B cell (primary cell): ENCODE measurements around the gene JAG2. TPM values are rescaled to one million over a fixed set of nuclear protein-coding genes. Genes with fewer than 3 reads are reported as not detected.

ENCODE experiments used
- ATAC-seq: fragments of 200-7000 bp; cut with Tn5 transposase; one replicate; pipeline ENCODE4 v1.10.0; 2021; ENCODE audit warnings: low read depth, mild to moderate bottlenecking, moderate number of reproducible peaks, moderate library complexity
- CTCF ChIA-PET: fragments of 350-600 bp; sonication (Branson Sonifier 250); formaldehyde crosslinking; loops from one replicate; lab custom pipeline; 2021; ENCODE audit warnings: antibody characterized with exemption, inconsistent platforms; lab: Charles Lee
- POLR2A ChIA-PET: fragments of 350-600 bp; sonication (Branson Sonifier 250); formaldehyde crosslinking; loops from one replicate; lab custom pipeline; 2021; ENCODE audit warnings: antibody characterized with exemption; lab: Charles Lee
- DNase-seq: peaks from one replicate; pipeline ENCODE4 v3.0.0; 2013
- H2AFZ ChIP-seq: 2 replicates; pipeline ENCODE4 v1.6.1; 2012; ENCODE audit warnings: mild to moderate bottlenecking, low read depth, low read length; ENCODE audit not compliant: insufficient read depth, poor library complexity, severe bottlenecking
- H3K27ac ChIP-seq, 2 donors: 1 replicate in 1 of 2; 2 replicates in 1 of 2; pipeline ENCODE4 v1.5.1; 2012 to 2013; ENCODE audit warnings: low read length in 2 of 2, mild to moderate bottlenecking in 2 of 2, moderate library complexity in 1 of 2
- H3K27me3 ChIP-seq, 4 experiments: fragments of 200-600 bp in 1 of 4; sonication (generic) in 1 of 4; replicated peaks in 1 of 4; 1 replicate in 2 of 4; 2 replicates in 2 of 4; pipeline versions ENCODE4 v1.6.1 to v1.7.0; 2013 to 2016; ENCODE audit warnings: low read length in 3 of 4, mild to moderate bottlenecking in 2 of 4, mixed read lengths in 1 of 4, moderate library complexity in 1 of 4; ENCODE audit not compliant: insufficient read depth in 4 of 4, control insufficient read depth in 3 of 4; ENCODE audit errors: control extremely low read depth in 1 of 4
- H3K36me3 ChIP-seq, 2 experiments: replicated peaks in 1 of 2; 1 replicate in 1 of 2; 2 replicates in 1 of 2; pipeline versions ENCODE4 v1.6.1 to v1.7.1; 2013; ENCODE audit warnings: low read length in 1 of 2; ENCODE audit not compliant: insufficient read depth in 2 of 2, control insufficient read depth in 1 of 2; ENCODE audit errors: control extremely low read depth in 1 of 2, extremely low read depth in 1 of 2
- H3K4me1 ChIP-seq, 2 donors: fragments of 200-600 bp in 1 of 2; sonication (generic) in 1 of 2; 1 replicate in 1 of 2; 2 replicates in 1 of 2; pipeline versions ENCODE4 v1.5.1 to v1.6.1; 2013 to 2017; ENCODE audit warnings: low read length in 2 of 2; ENCODE audit not compliant: control insufficient read depth in 2 of 2, insufficient read depth in 2 of 2
- H3K4me2 ChIP-seq: replicated peaks from 2 replicates; pipeline ENCODE3; 2012; ENCODE audit warnings: mild to moderate bottlenecking, low read depth, low read length; ENCODE audit not compliant: poor library complexity, severe bottlenecking
- H3K4me3 ChIP-seq, 5 experiments: fragments of 200-600 bp in 1 of 5; sonication (generic) in 1 of 5; 1 replicate in 3 of 5; 2 replicates in 2 of 5; pipeline versions ENCODE4 v1.5.1 to v1.7.0; 2011 to 2016; ENCODE audit warnings: low read length in 4 of 5, mild to moderate bottlenecking in 4 of 5, low read depth in 2 of 5, control low read depth in 1 of 5, moderate library complexity in 1 of 5; ENCODE audit not compliant: insufficient read depth in 1 of 5; ENCODE audit errors: control extremely low read depth in 1 of 5, extremely low read depth in 1 of 5
- H3K79me2 ChIP-seq: fragments of 200-600 bp; sonication (generic); one replicate; pipeline ENCODE4 v1.6.0; 2016; ENCODE audit warnings: low read length; ENCODE audit not compliant: control insufficient read depth, insufficient read depth
- H3K9ac ChIP-seq: fragments of 200-600 bp; sonication (generic); 2 replicates; pipeline ENCODE4 v1.6.1; 2017; ENCODE audit warnings: mild to moderate bottlenecking, low read length, moderate library complexity
- H3K9me3 ChIP-seq, 3 donors: one replicate each; pipeline versions ENCODE4 v1.6.1 to v1.7.1; 2013; ENCODE audit warnings: low read length in 2 of 3; ENCODE audit not compliant: control insufficient read depth in 2 of 3, insufficient read depth in 1 of 3; ENCODE audit errors: control extremely low read depth in 1 of 3
- H4K20me1 ChIP-seq: 2 replicates; pipeline ENCODE4 v1.6.0; 2012; ENCODE audit warnings: mild to moderate bottlenecking, low read length; ENCODE audit not compliant: insufficient read depth, control insufficient read depth, poor library complexity, severe bottlenecking
- H3K27ac Mint-ChIP-seq: one replicate; pipeline ENCODE4 v1.8.0; 2021; ENCODE audit warnings: mixed read lengths
- H3K27me3 Mint-ChIP-seq: one replicate; pipeline ENCODE4 v1.8.0; 2021; ENCODE audit warnings: mixed read lengths
- H3K4me1 Mint-ChIP-seq: one replicate; pipeline ENCODE4 v1.8.0; 2021; ENCODE audit warnings: mixed read lengths
- H3K4me3 Mint-ChIP-seq: one replicate; pipeline ENCODE4 v1.8.0; 2021; ENCODE audit warnings: mixed read lengths
- H3K9me3 Mint-ChIP-seq: one replicate; pipeline ENCODE4 v1.8.0; 2022; ENCODE audit warnings: mixed read lengths; ENCODE audit not compliant: insufficient read depth
- EZH2 ChIP-seq: IDR thresholded peaks from 2 replicates; pipeline ENCODE4 v1.6.1; 2012; ENCODE audit warnings: borderline replicate concordance, low read depth, mild to moderate bottlenecking, moderate library complexity, low read length; ENCODE audit not compliant: insufficient read depth, poor library complexity, severe bottlenecking
- WGBS: methylation state at CpG from one replicate; pipeline ENCODE4 v1.1.5; 2013; ENCODE audit warnings: missing lambda C conversion rate; ENCODE audit not compliant: insufficient coverage; 5-methylcytosine and 5-hydroxymethylcytosine counted together
- intact Hi-C: fragments of 100-400 bp; cut with micrococcal nuclease; formaldehyde crosslinking; loops from one replicate; pipeline ENCODE4 v1.10.0; 2022
- polyA plus RNA-seq: library from polyadenylated mRNA; depleted of rRNA; stranded (reverse); fragments of >200 nt; gene quantifications from 2 replicates; pipeline ENCODE4 v1.2.3, GENCODE V29; 2012
- total RNA-seq, 2 donors: library from RNA; stranded (reverse); fragments of 120-200 nt in 1 of 2; gene quantifications; 1 replicate in 1 of 2; 2 replicates in 1 of 2; pipeline versions ENCODE4 v1.2.3 to v1.2.4, GENCODE V29; 2013 to 2022
- TF ChIP-seq, protein P1 (sequence below): fragments of 200-600 bp; IDR thresholded peaks from one replicate; pipeline ENCODE4 v1.8.0; 2022; ENCODE audit warnings: antibody characterized with exemption, mild to moderate bottlenecking

The JAG2 gene
- total and polyA plus RNA-seq, 2 donors (not counting 1 experiment from before 2014, with no cell fraction given): 0.27 to 0.34 TPM

DNA sequence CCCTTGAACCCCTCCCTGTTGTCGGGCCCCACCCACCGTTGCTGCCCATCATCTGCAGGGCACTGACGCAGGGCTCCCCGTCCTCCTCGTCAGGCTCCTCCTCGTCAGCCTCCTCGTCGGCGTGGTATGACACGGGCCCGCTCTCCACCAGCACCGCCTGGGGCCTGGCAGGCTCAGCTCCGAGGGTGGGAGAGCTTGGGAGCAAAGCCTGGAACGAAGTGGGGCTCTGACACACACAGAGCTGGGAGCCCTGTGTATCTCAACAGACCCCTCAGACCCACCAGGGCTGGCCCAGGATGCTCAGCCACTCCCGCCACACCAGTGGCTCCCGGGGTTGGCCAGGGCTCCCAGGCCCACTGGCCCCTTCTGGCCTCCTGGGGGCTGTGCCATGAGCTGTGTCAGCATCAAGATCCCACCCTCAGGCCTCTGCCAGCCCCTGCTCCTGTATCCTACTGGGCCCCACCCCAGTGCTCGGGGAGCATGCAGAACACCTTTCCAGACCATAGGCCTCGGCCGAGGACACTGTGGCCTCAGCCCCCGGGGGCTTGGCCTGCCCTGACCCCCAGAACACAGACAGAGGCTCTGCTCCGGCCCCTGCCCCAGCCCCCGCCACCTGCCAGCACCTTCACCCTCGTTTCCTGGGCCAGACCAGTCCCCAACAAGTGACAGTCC, 42.6 kb upstream of the JAG2 start:
- Histone ChIP-seq H3K27ac (no peak overlapping the region), H3K4me2 (no peak overlapping the region), H3K4me3 (no peak overlapping the region), H3K9me3 (peaks cover 0 to 6% (median 0%) of the 10 kb centered on the region in 3 donors), H2AFZ (no peak overlapping the region), H3K79me2 (peaks cover 2% of the 10 kb centered on the region), H3K4me1 (no peaks in the 10 kb centered on the region), H3K27me3 (no peaks in the 10 kb centered on the region), H4K20me1 (peaks cover 14% of the 10 kb centered on the region), H3K36me3 (peaks cover 2 to 19% of the 10 kb centered on the region in 2 experiments), H3K9ac (no peak overlapping the region)
- intact Hi-C loops: no loop called here
- no peaks in the 10 kb centered on the region for H3K9me3 Mint-ChIP-seq
- H3K4me3 Mint-ChIP-seq: no peak overlapping the region
- CTCF ChIA-PET: interaction anchor here (1.6 kb wide), 1 partner anchor 140 kb away, joined by 3 read pairs; no protein-coding TSS in a partner anchor
- whole genome bisulfite sequencing: 95% methylated on average over 23 of the region's 23 CpGs
- no peak for TF ChIP-seq EZH2
- TF ChIP-seq, protein P1, sequence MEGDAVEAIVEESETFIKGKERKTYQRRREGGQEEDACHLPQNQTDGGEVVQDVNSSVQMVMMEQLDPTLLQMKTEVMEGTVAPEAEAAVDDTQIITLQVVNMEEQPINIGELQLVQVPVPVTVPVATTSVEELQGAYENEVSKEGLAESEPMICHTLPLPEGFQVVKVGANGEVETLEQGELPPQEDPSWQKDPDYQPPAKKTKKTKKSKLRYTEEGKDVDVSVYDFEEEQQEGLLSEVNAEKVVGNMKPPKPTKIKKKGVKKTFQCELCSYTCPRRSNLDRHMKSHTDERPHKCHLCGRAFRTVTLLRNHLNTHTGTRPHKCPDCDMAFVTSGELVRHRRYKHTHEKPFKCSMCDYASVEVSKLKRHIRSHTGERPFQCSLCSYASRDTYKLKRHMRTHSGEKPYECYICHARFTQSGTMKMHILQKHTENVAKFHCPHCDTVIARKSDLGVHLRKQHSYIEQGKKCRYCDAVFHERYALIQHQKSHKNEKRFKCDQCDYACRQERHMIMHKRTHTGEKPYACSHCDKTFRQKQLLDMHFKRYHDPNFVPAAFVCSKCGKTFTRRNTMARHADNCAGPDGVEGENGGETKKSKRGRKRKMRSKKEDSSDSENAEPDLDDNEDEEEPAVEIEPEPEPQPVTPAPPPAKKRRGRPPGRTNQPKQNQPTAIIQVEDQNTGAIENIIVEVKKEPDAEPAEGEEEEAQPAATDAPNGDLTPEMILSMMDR: no peak
- ATAC-seq (no peak), DNase-seq (no peak)
- POLR2A ChIA-PET: no interaction called here
- no peaks in the 10 kb centered on the region for H3K4me1 Mint-ChIP-seq
- no peak overlapping the region for H3K27ac Mint-ChIP-seq
- H3K27me3 Mint-ChIP-seq: no peaks in the 10 kb centered on the region

DNA sequence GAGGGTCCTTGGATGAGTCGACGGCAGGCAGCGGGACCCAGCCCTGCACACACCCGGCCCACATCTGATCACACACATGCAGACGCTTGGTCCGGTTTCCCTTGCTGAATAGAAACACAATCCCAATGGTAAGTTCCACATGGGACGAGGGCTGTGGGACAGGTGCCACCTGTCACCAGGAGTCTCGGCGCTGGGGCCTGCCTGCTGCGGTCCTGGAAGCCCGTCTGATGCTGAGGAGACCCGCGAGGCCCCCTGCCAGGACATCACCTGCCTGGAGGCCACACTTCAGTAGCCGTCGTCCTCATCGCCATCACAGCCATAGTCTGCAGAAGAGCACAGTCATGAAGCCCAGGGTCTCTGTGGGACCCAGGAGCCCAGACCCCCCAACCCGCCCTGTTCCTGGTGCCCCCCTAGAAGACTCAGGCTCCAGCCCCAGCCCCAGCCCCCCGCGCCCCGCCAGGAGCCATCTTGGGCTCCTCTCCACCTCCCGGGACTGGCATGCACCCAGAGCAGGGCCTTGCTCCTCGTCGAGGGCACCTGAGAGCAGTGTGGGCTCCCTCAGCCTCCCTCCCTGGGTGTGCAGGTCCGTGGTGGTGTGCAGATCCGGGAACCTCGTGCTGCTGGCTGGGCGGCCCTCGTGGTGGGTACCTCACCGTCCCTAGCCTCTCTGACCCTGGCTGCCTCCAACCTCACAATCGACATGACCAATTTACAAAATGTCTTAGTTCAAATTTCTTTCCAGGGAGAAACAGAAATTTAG, 41.9 kb upstream of the JAG2 start:
- no peak overlapping the region for H3K27ac ChIP-seq
- 95% methylated on average over 29 of the region's 30 CpGs for WGBS
- Mint-ChIP-seq H3K4me3 (no peak overlapping the region), H3K9me3 (no peaks in the 10 kb centered on the region), H3K27me3 (no peaks in the 10 kb centered on the region), H3K27ac (no peak overlapping the region), H3K4me1 (no peaks in the 10 kb centered on the region)
- H3K36me3 ChIP-seq: peaks cover 2 to 19% of the 10 kb centered on the region in 2 experiments
- H4K20me1 ChIP-seq: peaks cover 14% of the 10 kb centered on the region
- H3K9me3 ChIP-seq: no peaks in the 10 kb centered on the region
- intact Hi-C loops: no loop called here
- no peak for DNase-seq
- H3K27me3 ChIP-seq: no peaks in the 10 kb centered on the region
- no peak for ATAC-seq
- ChIA-PET CTCF (interaction anchor here (1.6 kb wide), 1 partner anchor 141 kb away, joined by 3 read pairs; no protein-coding TSS in a partner anchor), POLR2A (no interaction called here)
- H3K4me2 ChIP-seq: no peak overlapping the region
- H3K4me1 ChIP-seq: no peaks in the 10 kb centered on the region
- no peak overlapping the region for H2AFZ ChIP-seq
- TF ChIP-seq, protein P1: no peak
- TF ChIP-seq EZH2: no peak
- no peak overlapping the region for H3K9ac ChIP-seq
- H3K79me2 ChIP-seq: peaks cover 2% of the 10 kb centered on the region
- no peak overlapping the region for H3K4me3 ChIP-seq
